Measurements from ENCODE around the gene HGF.
A peak's percentile ranks its signal among the peaks of the same experiment; 100 is the strongest.

HGF gene

GRCh38 chr7:81775560-81775959 lies 5.7 kb upstream of the HGF start:
- Histone ChIP-seq H3K27ac (no peak overlapping the region), H3K4me3 (no peak overlapping the region)
- TF ChIP-seq, protein P1, sequence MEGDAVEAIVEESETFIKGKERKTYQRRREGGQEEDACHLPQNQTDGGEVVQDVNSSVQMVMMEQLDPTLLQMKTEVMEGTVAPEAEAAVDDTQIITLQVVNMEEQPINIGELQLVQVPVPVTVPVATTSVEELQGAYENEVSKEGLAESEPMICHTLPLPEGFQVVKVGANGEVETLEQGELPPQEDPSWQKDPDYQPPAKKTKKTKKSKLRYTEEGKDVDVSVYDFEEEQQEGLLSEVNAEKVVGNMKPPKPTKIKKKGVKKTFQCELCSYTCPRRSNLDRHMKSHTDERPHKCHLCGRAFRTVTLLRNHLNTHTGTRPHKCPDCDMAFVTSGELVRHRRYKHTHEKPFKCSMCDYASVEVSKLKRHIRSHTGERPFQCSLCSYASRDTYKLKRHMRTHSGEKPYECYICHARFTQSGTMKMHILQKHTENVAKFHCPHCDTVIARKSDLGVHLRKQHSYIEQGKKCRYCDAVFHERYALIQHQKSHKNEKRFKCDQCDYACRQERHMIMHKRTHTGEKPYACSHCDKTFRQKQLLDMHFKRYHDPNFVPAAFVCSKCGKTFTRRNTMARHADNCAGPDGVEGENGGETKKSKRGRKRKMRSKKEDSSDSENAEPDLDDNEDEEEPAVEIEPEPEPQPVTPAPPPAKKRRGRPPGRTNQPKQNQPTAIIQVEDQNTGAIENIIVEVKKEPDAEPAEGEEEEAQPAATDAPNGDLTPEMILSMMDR (IDR thresholded peaks at IDR 0.05), result no peak
- no peak for DNase-seq (ENCODE audit: low spot score)

GRCh38 chr7:81774551-81774950 lies 4.7 kb upstream of the HGF start:
- no peak overlapping the region for H3K4me3 ChIP-seq
- DNase-seq (ENCODE audit: low spot score), result no peak
- H3K27ac ChIP-seq, result no peak overlapping the region
- TF ChIP-seq, protein P1 (IDR thresholded peaks at IDR 0.05), result no peak

GRCh38 chr7:81770728-81771223 lies 929 bp upstream of the HGF start:
- H3K27ac ChIP-seq, result peak overlapping the region; percentile 71 to 76
- no peak for DNase-seq (ENCODE audit: low spot score)
- peak overlapping the region; percentile 70 for H3K4me3 ChIP-seq
- TF ChIP-seq, protein P1 (IDR thresholded peaks at IDR 0.05), result no peak

DNA sequence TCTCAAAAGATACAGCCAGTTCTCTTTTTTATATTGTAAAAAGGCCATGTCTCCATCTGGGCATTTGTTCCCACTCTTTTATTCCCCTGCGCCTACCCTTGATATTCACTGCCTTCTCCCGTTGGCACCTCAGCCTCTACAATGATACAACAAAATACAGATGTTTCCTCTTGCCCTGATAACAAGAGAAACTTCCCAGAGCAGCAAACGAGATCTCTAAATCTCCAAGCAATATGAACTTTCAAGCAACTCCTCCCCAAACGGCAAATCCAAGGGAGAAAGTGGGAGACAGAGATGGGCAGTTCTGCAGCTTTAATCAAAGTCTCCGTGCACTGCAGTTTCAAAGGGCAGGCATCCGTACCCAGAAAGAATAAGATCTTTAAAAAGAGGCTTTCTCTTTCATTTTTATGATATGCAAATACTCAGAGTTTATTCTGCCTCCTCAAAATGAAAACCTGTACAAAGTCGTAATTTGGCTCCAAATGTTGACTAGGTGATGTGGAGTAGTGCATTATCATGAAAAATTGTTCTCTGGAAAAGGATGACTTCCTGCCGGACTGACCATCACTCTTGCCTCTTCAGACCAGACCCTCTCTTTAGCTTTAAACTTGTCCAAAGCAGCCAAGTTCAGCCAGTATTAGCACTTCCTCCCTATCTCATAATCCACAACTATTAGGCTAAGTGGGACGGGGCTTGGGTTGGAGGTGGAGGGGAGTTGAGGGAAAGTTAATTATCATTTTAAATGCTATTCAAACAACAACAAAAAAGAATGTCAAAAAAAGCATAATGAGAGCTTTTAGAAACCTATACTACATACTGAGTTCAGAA lies 682 bp downstream of the HGF start:
- H3K27ac ChIP-seq, result peak overlapping the region; percentile 71 to 76
- TF ChIP-seq, protein P1 (IDR thresholded peaks at IDR 0.05), result no peak
- H3K4me3 ChIP-seq, result peak overlapping the region; percentile 70

DNA sequence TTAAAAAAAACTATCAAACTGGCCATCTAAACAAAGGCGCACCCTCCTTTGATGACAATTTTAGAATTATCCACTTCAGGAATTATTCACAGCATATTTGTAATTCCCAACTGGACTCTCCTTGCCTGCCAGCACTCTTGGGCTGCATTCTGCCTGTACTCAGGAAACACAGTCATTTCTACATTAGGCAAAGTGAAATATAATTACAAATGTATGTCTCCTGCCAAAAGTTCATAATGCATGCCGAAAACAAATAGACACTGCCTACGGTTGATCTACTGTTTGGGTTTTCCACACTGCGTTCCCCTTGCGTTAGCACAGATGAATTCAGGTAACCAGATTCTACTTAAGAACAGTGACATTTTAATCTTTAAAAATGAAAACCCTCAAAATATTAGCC lies 1.9 kb downstream of the HGF start:
- TF ChIP-seq, protein P1 (IDR thresholded peaks at IDR 0.05), result no peak
- Histone ChIP-seq H3K4me3 (peak overlapping the region; percentile 70), H3K27ac (peak overlapping the region; percentile 2 to 50)
- DNase-seq (ENCODE audit: low spot score), result no peak

More for the DNA sequence above, 682 bp downstream of the HGF start:
- no peak for DNase-seq (ENCODE audit: low spot score)

DNA sequence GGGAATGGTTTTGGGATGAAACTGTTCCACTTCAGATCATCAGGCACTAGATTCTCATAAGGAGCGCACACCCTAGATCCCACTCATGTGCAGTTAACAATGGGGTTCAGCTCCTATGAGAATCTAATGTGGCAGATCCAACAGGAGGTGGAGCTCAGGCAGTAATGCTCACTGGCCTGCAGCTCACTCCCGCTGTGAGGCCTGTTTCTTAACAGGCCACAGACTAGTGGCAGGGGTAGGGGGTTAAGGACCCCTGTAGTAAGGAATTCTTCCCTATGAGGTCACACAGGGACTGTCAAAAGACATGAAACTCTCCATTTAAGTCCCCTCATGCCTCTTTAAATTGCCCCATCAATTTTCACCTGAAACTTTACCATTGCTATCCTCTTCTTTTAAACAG lies 8.0 kb downstream of the HGF start:
- TF ChIP-seq, protein P1 (IDR thresholded peaks at IDR 0.05), result no peak
- H3K27ac ChIP-seq, result no peak overlapping the region
- DNase-seq (ENCODE audit: low spot score), result no peak

DNA sequence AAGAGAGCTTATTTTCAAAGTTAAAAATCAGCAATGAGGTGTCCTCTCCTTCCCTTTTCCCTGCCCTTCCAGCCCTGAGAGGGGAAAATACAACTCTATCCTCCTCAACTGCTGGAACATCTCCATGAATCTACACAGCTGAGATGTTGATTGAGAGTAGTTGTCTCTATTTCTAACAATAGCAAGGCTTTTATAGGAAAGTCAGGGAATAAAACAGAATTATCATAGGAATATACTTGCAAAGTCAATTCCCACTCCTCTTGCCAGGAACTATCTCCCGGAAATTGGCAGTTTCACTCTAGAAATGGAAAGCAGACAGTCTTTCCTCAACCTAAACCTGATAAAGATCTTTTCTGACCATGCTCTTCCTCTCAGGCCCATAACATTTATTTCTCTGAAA lies 8.8 kb downstream of the HGF start:
- H3K27ac ChIP-seq, result no peak overlapping the region
- TF ChIP-seq, protein P1 (IDR thresholded peaks at IDR 0.05), result no peak
- no peak overlapping the region for H3K4me3 ChIP-seq
- DNase-seq (ENCODE audit: low spot score), result no peak

More for the DNA sequence above, 8.0 kb downstream of the HGF start:
- no peak overlapping the region for H3K4me3 ChIP-seq
